ENCODE results near the gene EGFL7. TPM values are rescaled to one million over a fixed set of nuclear protein-coding genes. Genes with fewer than 3 reads are reported as not detected.

The EGFL7 gene
- total RNA-seq, 2 experiments from 2014 or later, result 1.9 TPM

GRCh38 chr9:136690104-136690805 lies 27.5 kb downstream of the EGFL7 start:
- Mint-ChIP-seq H3K4me3 (no peak overlapping the region), H3K27ac (no peak overlapping the region), H3K36me3 (ENCODE audit: low read depth) (no peaks in the 10 kb centered on the region), H3K4me1 (ENCODE audit: low read depth) (peaks cover 12% of the 10 kb centered on the region), H3K9me3 (ENCODE audit: insufficient read depth) (no peaks in the 10 kb centered on the region), H3K27me3 (ENCODE audit: low read depth) (peaks cover 6% of the 10 kb centered on the region)
- ChIA-PET POLR2A (interaction anchor here (2.1 kb wide), 1 partner anchor 38 kb away, joined by 7 read pairs; no protein-coding TSS in a partner anchor), CTCF (interaction anchor here (1.4 kb wide), 1 partner anchor 37 kb away, joined by 3 read pairs; no protein-coding TSS in a partner anchor)
- ATAC-seq, result no peak
- no peak for DNase-seq

- H3K36me3 Mint-ChIP-seq (ENCODE audit: low read depth), result no peaks in the 10 kb centered on the region
- no peak overlapping the region for H3K4me3 Mint-ChIP-seq
- H3K9me3 Mint-ChIP-seq (ENCODE audit: insufficient read depth), result no peaks in the 10 kb centered on the region
- peaks cover 7% of the 10 kb centered on the region for H3K4me1 Mint-ChIP-seq (ENCODE audit: low read depth)
- POLR2A ChIA-PET, result interaction anchor here (2.1 kb wide), 1 partner anchor 37 kb away, joined by 7 read pairs; no protein-coding TSS in a partner anchor
- CTCF ChIA-PET, result no interaction called here
- ATAC-seq (no peak), DNase-seq (no peak)
- peaks cover 6% of the 10 kb centered on the region for H3K27me3 Mint-ChIP-seq (ENCODE audit: low read depth)
- no peak overlapping the region for H3K27ac Mint-ChIP-seq
Observed at GRCh38 chr9:136690806-136691261, 28.1 kb downstream of the EGFL7 start.

DNA sequence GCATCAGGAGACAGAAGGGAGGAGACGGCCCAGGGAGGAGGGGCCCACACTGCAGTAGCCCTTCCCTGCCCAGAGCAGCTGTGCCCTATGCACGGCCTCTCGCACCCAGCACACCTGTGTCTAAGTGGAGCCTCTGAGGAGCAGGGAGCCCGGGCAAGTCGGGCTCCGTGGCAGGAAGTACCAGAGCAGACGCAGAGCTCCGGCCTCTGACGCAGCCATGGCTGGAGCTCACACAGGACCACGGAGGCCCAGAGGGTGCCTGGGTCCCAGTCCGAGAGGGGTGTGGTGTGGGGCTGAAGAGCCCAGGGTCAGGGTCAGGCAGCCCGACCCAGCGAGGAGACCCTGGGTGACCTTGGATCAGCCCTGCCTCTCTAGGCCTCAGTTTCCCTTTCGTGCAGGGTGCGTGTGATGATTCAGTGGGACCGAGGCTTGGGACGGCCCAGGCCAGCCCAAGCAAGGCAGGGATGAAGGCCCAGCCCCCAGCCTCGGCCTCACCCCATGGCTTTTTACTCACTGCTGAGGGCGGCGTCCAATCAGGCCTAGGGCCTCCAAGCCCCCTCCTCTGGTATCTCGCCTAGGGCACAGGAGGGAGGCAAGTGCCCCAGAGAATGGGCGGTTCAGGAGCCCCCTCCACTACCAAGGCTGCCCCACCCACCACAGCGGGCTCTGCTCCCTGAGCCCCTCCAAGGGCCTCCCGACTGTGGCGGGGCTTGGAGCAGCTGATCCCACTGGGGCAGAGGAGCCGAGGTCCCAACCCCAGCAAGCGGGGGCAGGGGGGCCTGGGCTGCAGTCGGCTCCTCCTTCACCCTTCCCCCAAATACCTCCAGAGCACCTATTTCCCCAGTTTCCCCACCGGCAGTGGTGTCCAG lies 28.8 kb downstream of the EGFL7 start:
- DNase-seq, result no peak
- Mint-ChIP-seq H3K4me1 (ENCODE audit: low read depth) (peaks cover 11% of the 10 kb centered on the region), H3K27ac (no peak overlapping the region), H3K36me3 (ENCODE audit: low read depth) (no peaks in the 10 kb centered on the region), H3K9me3 (ENCODE audit: insufficient read depth) (no peaks in the 10 kb centered on the region), H3K4me3 (no peak overlapping the region), H3K27me3 (ENCODE audit: low read depth) (peaks cover 6% of the 10 kb centered on the region)
- no peak for ATAC-seq
- CTCF ChIA-PET, result no interaction called here
- POLR2A ChIA-PET, result interaction anchor here (2.1 kb wide), 1 partner anchor 37 kb away, joined by 7 read pairs; no protein-coding TSS in a partner anchor

DNA sequence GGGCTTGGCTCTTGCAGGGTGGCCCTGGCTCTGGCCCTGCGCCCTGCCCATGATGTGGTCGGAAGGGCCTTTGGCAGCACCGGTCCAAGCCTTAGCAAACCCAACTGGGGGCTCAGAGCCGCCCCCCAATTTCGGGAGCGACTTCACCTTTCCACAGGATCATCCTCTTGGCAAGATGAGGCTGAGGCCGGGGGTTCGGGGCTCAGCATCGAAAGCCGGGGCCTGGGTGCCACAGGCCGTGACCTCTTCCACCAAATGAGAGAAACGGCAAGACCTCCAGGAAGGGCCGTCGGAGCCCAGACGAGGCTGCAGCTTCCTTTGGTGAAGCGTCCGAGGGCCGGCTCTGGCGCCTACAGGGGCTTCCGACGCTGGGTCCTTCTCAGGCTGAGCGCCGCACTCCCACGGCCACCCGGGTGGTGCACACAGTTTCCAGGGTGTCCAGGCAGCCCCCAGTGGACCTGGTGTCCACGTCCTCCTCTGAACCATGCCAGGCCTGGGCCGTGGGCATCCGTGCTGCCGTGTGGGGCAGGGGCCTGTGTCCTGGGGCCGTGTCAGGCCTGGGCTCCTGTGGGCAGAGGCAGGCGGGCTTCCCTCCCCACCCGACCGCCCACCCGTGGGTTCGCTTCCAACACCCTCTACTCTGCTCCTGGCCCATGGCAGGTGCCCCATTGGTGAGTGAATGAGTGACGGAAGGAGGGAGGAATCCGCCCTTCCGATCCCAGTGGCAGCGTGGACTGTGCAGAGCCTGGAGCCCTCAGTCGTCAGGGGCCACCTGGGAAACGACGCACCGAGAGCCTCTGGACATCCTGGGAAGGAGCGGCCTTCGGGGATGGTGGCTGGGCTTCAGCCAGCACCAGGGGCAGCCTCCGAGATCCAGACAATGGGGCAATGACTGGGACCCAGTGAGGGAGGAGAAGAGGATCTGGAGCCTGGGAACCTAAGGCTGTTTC lies 29.7 kb downstream of the EGFL7 start:
- ChIA-PET POLR2A (no interaction called here), CTCF (interaction anchor here (1.3 kb wide), 1 partner anchor 21 kb away, joined by 3 read pairs; no protein-coding TSS in a partner anchor)
- H3K9me3 Mint-ChIP-seq (ENCODE audit: insufficient read depth), result no peaks in the 10 kb centered on the region
- H3K4me1 Mint-ChIP-seq (ENCODE audit: low read depth), result peaks cover 14% of the 10 kb centered on the region
- no peak overlapping the region for H3K27ac Mint-ChIP-seq
- ATAC-seq, result no peak
- H3K36me3 Mint-ChIP-seq (ENCODE audit: low read depth), result no peaks in the 10 kb centered on the region
- H3K27me3 Mint-ChIP-seq (ENCODE audit: low read depth), result peaks cover 11% of the 10 kb centered on the region
- no peak for DNase-seq
- no peak overlapping the region for H3K4me3 Mint-ChIP-seq

DNA sequence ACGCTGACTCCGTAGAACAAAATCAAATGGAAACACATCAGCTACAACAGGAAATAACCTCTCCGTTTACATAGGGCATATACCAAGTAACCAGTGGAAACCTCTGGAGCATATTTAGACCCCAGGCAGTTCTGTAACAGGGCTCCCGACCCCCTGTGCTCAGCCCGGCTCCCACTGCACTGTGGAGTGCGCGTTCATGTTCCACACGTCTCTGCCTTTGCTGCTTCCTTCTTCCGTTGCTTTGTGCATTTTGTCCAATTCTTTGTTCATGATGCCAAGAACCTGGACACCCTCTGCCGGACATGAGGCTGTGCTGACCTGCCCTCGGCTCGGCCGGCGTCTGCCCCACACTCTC lies 30.4 kb downstream of the EGFL7 start:
- Mint-ChIP-seq H3K4me1 (ENCODE audit: low read depth) (peaks cover 15% of the 10 kb centered on the region), H3K36me3 (ENCODE audit: low read depth) (no peaks in the 10 kb centered on the region), H3K4me3 (no peak overlapping the region), H3K9me3 (ENCODE audit: insufficient read depth) (no peaks in the 10 kb centered on the region), H3K27ac (no peak overlapping the region), H3K27me3 (ENCODE audit: low read depth) (peaks cover 14% of the 10 kb centered on the region)
- DNase-seq, result no peak
- ATAC-seq, result no peak
- ChIA-PET CTCF (interaction anchor here (1.3 kb wide), 1 partner anchor 22 kb away, joined by 3 read pairs; no protein-coding TSS in a partner anchor), POLR2A (no interaction called here)

DNA sequence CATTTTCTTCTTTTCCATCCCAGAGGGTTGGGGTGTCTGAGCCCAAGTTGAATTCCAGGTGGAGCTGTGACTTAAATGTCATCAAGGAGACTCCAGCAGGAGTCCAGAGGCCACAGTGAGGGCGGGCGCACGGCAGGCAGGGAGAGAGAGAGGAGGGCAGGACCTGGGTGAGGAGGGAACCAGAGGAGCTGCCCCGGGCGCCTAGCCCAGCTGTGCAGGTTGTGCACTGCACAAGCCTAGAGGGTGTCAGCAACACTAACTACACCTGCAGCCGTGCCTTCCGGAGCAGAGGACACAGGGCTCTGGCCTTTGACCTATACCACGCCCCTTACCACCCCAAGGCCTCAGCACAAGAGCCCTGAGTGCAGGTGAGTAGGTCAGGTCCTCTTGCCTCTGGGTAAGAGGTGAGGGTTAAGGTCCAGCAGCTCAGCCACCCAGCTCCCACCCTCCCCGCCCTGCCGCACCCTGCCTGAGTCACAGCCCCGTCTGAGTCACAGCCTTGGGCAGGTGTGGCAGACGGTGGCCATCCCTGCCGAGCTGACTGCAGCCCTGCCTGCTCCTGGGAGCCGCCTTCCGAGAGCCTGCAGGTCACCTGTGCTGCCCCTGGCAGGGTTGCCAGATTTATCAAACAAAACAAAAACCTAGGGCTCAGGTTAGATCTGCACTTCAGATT lies 30.9 kb downstream of the EGFL7 start:
- no peak for DNase-seq
- Mint-ChIP-seq H3K4me3 (no peak overlapping the region), H3K4me1 (ENCODE audit: low read depth) (peaks cover 17% of the 10 kb centered on the region), H3K27ac (no peak overlapping the region), H3K27me3 (ENCODE audit: low read depth) (peaks cover 13% of the 10 kb centered on the region), H3K9me3 (ENCODE audit: insufficient read depth) (no peaks in the 10 kb centered on the region), H3K36me3 (ENCODE audit: low read depth) (no peaks in the 10 kb centered on the region)
- ATAC-seq, result no peak
- ChIA-PET POLR2A (no interaction called here), CTCF (interaction anchor here (1.3 kb wide), 1 partner anchor 22 kb away, joined by 3 read pairs; no protein-coding TSS in a partner anchor)

DNA sequence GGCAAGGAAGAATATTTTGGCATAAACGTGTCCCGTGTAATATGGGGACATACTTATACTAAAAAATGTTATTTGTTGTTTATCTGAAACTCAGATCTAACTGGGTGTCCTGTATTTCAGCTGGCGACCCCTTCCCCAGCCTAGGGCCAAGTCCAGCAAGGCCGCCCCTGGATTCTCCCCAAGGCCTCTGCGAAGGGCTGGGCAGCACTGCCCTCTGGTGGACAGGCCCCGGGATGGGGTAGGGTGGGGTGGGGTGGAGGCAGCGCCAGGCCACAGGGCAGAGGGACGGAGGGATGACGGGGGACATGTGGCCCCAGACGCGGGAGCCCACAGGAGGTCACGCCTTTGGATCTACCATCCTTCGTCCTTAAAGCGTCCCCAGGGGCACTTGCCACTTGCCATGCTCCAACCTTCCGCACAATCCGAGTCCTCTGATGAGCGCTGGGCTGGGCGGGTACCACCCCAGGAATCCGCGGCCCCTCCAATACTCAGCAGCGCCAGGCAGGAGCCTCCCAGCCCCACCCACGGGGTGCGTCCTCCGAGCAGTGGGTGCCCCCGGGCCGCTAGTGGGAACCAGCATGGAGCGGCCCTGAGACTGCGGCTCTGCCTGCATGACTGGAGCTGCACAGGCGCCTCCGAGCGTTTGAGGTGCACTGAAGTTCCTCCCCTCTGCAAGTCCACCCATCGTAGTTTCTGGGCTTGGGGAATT lies 31.6 kb downstream of the EGFL7 start:
- ATAC-seq (peak; percentile 49), DNase-seq (peak; percentile 51)
- H3K4me1 Mint-ChIP-seq (ENCODE audit: low read depth), result peaks cover 19% of the 10 kb centered on the region
- H3K27ac Mint-ChIP-seq, result no peak overlapping the region
- no peak overlapping the region for H3K4me3 Mint-ChIP-seq
- no peaks in the 10 kb centered on the region for H3K9me3 Mint-ChIP-seq (ENCODE audit: insufficient read depth)
- ChIA-PET POLR2A (no interaction called here), CTCF (interaction anchor here (1.3 to 2.0 kb wide), 2 partner anchors 23 to 32 kb away, joined by 3 to 6 read pairs; no protein-coding TSS in a partner anchor)
- H3K27me3 Mint-ChIP-seq (ENCODE audit: low read depth), result peaks cover 14% of the 10 kb centered on the region
- no peaks in the 10 kb centered on the region for H3K36me3 Mint-ChIP-seq (ENCODE audit: low read depth)

DNA sequence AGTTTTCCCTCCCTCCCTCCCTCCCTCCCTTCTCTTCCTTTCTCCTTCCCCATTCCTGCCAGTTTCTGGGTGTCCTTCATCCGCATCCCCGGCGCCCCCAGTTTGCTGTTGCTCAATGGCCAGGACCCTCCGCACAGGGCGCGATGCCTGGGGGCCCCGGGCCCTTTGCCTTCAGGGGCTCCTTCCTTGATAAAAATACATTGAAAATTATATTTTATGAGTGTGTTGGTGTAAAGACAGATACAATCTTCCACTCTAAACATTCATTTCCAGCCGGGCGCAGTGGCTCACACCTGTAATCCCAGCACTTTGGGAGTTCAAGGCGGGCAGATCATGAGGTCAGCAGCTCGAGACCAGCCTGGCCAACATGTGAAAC lies 32.1 kb downstream of the EGFL7 start:
- no peak for DNase-seq
- ChIA-PET CTCF (interaction anchor here (2.0 kb wide), 1 partner anchor 32 kb away, joined by 6 read pairs; no protein-coding TSS in a partner anchor), POLR2A (no interaction called here)

DNA sequence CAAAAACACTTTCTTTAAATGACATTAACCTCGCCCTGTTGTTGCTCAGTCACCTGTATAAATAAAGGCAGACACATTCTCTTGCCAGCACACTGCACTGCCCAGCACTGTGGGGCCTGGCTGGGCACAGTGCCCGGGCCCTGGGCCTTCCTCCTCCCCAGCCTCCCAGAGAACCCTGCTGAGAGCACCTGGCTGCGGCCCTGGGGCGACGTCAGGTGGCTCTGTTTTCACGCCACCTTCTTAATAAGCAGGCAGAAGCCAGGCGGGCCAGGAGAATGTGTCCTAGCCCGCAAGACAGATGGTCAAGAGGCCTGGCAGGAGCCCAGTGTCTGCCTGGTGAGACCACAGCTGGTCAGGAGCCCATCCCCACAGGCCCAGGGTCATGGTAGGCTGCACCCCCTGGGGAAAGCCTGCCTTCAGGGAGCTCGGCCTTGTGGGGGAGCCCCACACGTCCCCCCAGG lies 32.7 kb downstream of the EGFL7 start:
- Mint-ChIP-seq H3K36me3 (ENCODE audit: low read depth) (no peaks in the 10 kb centered on the region), H3K9me3 (ENCODE audit: insufficient read depth) (no peaks in the 10 kb centered on the region), H3K4me1 (ENCODE audit: low read depth) (peaks cover 23% of the 10 kb centered on the region), H3K27me3 (ENCODE audit: low read depth) (peaks cover 14% of the 10 kb centered on the region), H3K27ac (no peak overlapping the region), H3K4me3 (no peak overlapping the region)
- CTCF ChIA-PET, result interaction anchor here (2.0 kb wide), 1 partner anchor 31 kb away, joined by 6 read pairs; no protein-coding TSS in a partner anchor
- POLR2A ChIA-PET, result no interaction called here
- no peak for ATAC-seq
- no peak for DNase-seq

More for the DNA sequence above, 32.1 kb downstream of the EGFL7 start:
- Mint-ChIP-seq H3K36me3 (ENCODE audit: low read depth) (no peaks in the 10 kb centered on the region), H3K4me3 (no peak overlapping the region), H3K9me3 (ENCODE audit: insufficient read depth) (no peaks in the 10 kb centered on the region), H3K4me1 (ENCODE audit: low read depth) (peaks cover 19% of the 10 kb centered on the region), H3K27me3 (ENCODE audit: low read depth) (peaks cover 14% of the 10 kb centered on the region), H3K27ac (no peak overlapping the region)
- ATAC-seq, result no peak

- ChIA-PET POLR2A (interaction anchor here (0.6 to 3.2 kb wide), 2 partner anchors 9 to 32 kb away, joined by 3 to 18 read pairs; no protein-coding TSS in a partner anchor), CTCF (interaction anchor here (0.9 to 2.0 kb wide), 2 partner anchors 8 to 31 kb away, joined by 3 to 6 read pairs; no protein-coding TSS in a partner anchor)
- Mint-ChIP-seq H3K27ac (no peak overlapping the region), H3K4me3 (no peak overlapping the region), H3K4me1 (ENCODE audit: low read depth) (peaks cover 28% of the 10 kb centered on the region), H3K27me3 (ENCODE audit: low read depth) (peaks cover 14% of the 10 kb centered on the region), H3K9me3 (ENCODE audit: insufficient read depth) (no peaks in the 10 kb centered on the region), H3K36me3 (ENCODE audit: low read depth) (no peaks in the 10 kb centered on the region)
- DNase-seq (no peak), ATAC-seq (peak; percentile 13)
Observed at GRCh38 chr9:136695955-136696354, 33.2 kb downstream of the EGFL7 start.

All from activated CD8-positive, alpha-beta T cell treated with anti-CD3 and anti-CD28 coated beads, Interleukin-2, amount 10 ng/mL, durations not matched to agents 7 days and 5 days (primary cell).